Endothelial cell of umbilical vein (primary cell): Measurements from ENCODE around the gene CADPS. TPM values are rescaled to one million over a fixed set of nuclear protein-coding genes. Genes with fewer than 3 reads are reported as not detected.

Source experiments
- BruUV-seq: library from RNA; stranded (reverse); fragments of 400-500 nt; replicated peaks from 2 replicates; lab custom pipeline; 2021; lab: Mats Ljungman, UMichigan
- CTCF ChIA-PET: fragments of 300-600, 350-600 bp; sonication (Branson Sonifier 250); formaldehyde crosslinking; loops from one replicate; lab custom pipeline; 2021; ENCODE audit warnings: antibody characterized with exemption, inconsistent platforms; lab: Charles Lee
- POLR2A ChIA-PET: fragments of 300-600, 350-600 bp; sonication (Branson Sonifier 250); formaldehyde crosslinking; loops from one replicate; lab custom pipeline; 2021; ENCODE audit warnings: antibody characterized with exemption, inconsistent platforms; lab: Charles Lee
- DNase-seq: peaks from one replicate; pipeline ENCODE4 v3.0.0-alpha.2; 2011; ENCODE audit warnings: low read depth, low spot score
- FAIRE-seq: peaks from 2 replicates; lab custom pipeline; 2011; peaks lifted over from hg19 to GRCh38; lab: Jason Lieb, UNC
- H2AFZ ChIP-seq: 2 replicates; pipeline ENCODE4 v1.6.0; 2012; ENCODE audit warnings: low read depth, low read length, control low read depth, inconsistent platforms
- H3K27ac ChIP-seq: 2 replicates; pipeline ENCODE4 v1.5.1; 2011; ENCODE audit warnings: low read depth, mild to moderate bottlenecking, control low read depth, low read length, moderate library complexity; ENCODE audit not compliant: insufficient read depth
- H3K27me3 ChIP-seq, 2 experiments: 2 replicates each; pipeline versions ENCODE4 v1.6.0 to v1.6.1; 2011; ENCODE audit warnings: low read length in 2 of 2, mixed read lengths in 1 of 2; ENCODE audit not compliant: control insufficient read depth in 2 of 2, insufficient read depth in 2 of 2
- H3K36me3 ChIP-seq, 2 experiments: 2 replicates in 1 of 2; 3 replicates in 1 of 2; pipeline ENCODE4 v1.5.1; 2011; ENCODE audit warnings: low read length in 2 of 2, mild to moderate bottlenecking in 1 of 2, moderate library complexity in 1 of 2; ENCODE audit not compliant: control insufficient read depth in 2 of 2, insufficient read depth in 2 of 2; ENCODE audit errors: extremely low read depth in 1 of 2
- H3K4me1 ChIP-seq: 3 replicates; pipeline ENCODE4 v1.5.1; 2011; ENCODE audit warnings: mild to moderate bottlenecking, low read length; ENCODE audit not compliant: control insufficient read depth, insufficient read depth; ENCODE audit errors: extremely low read depth
- H3K4me2 ChIP-seq: 2 replicates; pipeline ENCODE4 v1.6.1; 2011; ENCODE audit warnings: low read length, control low read depth, mixed read lengths; ENCODE audit not compliant: insufficient read depth
- H3K4me3 ChIP-seq, 3 experiments: fragments of 200-600 bp in 1 of 3; sonication (generic), shearing (Covaris generic) in 1 of 3; replicated peaks in 1 of 3; 2 replicates each; pipeline ENCODE4 v1.5.1; 2011 to 2016; ENCODE audit warnings: control low read depth in 3 of 3, low read length in 3 of 3, mild to moderate bottlenecking in 2 of 3, inconsistent platforms in 1 of 3, low read depth in 1 of 3, moderate library complexity in 1 of 3; ENCODE audit not compliant: insufficient read depth in 1 of 3
- H3K79me2 ChIP-seq: 2 replicates; pipeline ENCODE4 v1.6.0; 2012; ENCODE audit warnings: low read length, inconsistent platforms; ENCODE audit not compliant: control insufficient read depth, insufficient read depth
- H3K9ac ChIP-seq: replicated peaks from 2 replicates; pipeline ENCODE3; 2011; ENCODE audit warnings: low read length, control low read depth; ENCODE audit not compliant: insufficient read depth; ENCODE audit errors: extremely low read depth
- H3K9me1 ChIP-seq: replicated peaks from 3 replicates; pipeline ENCODE4 v1.6.0; 2011; ENCODE audit warnings: mild to moderate bottlenecking, low read length; ENCODE audit not compliant: control insufficient read depth, insufficient read depth; ENCODE audit errors: extremely low read depth
- H3K9me3 ChIP-seq: replicated peaks from 2 replicates; pipeline ENCODE4 v1.5.1; 2012; ENCODE audit warnings: low read length, inconsistent platforms; ENCODE audit not compliant: control insufficient read depth, insufficient read depth
- H4K20me1 ChIP-seq: replicated peaks from 2 replicates; pipeline ENCODE3; 2011; ENCODE audit warnings: mild to moderate bottlenecking, low read length; ENCODE audit not compliant: control insufficient read depth, insufficient read depth; ENCODE audit errors: extremely low read depth
- CTCF ChIP-seq, 2 donors: IDR thresholded peaks; 1 replicate in 1 of 2; 2 replicates in 1 of 2; pipeline ENCODE4 v1.5.1; 2011; ENCODE audit warnings: low read length in 2 of 2, mild to moderate bottlenecking in 2 of 2, moderate library complexity in 2 of 2, control low read depth in 1 of 2, inconsistent platforms in 1 of 2, low read depth in 1 of 2; ENCODE audit not compliant: insufficient read depth in 1 of 2; ENCODE audit errors: extremely low read depth in 1 of 2
- EZH2 ChIP-seq: IDR thresholded peaks from 2 replicates; pipeline ENCODE4 v1.6.1; 2012; ENCODE audit warnings: borderline replicate concordance, low read depth, mild to moderate bottlenecking, moderate library complexity, low read length, inconsistent platforms; ENCODE audit not compliant: severe bottlenecking
- FOS ChIP-seq: IDR thresholded peaks from 2 replicates; pipeline ENCODE4 v1.6.1; 2011; ENCODE audit warnings: mild to moderate bottlenecking, low read length, moderate library complexity, borderline replicate concordance; ENCODE audit not compliant: insufficient read depth
- GATA2 ChIP-seq: IDR thresholded peaks from 2 replicates; pipeline ENCODE4 v1.7.0; 2011; ENCODE audit warnings: low read depth, mild to moderate bottlenecking, moderate library complexity, mixed read lengths, low read length; ENCODE audit not compliant: insufficient read length, insufficient read depth
- JUN ChIP-seq: IDR thresholded peaks from 2 replicates; pipeline ENCODE4 v1.6.1; 2011; ENCODE audit warnings: borderline replicate concordance, low read depth; ENCODE audit not compliant: insufficient read length, insufficient read depth
- dilution Hi-C: fragments of 300-500 bp; cut with MboI; formaldehyde crosslinking; loops from one replicate; pipeline ENCODE4 v1.15.0; 2019; ENCODE audit warnings: low sequenced_read_pairs; ENCODE audit not compliant: extremely low pct_ligation_motif_present
- intact Hi-C: fragments of 100-400 bp; cut with micrococcal nuclease; formaldehyde crosslinking; loops from one replicate; pipeline ENCODE4 v1.10.0; 2022
- polyA plus RNA-seq, 4 experiments: library from polyadenylated mRNA; depleted of rRNA in 3 of 4; stranded (reverse) in 3 of 4; unstranded in 1 of 4; fragments of >200 nt; gene quantifications; 2 replicates each; pipeline versions ENCODE4 v1.2.1 to v1.2.3, GENCODE V29; 2011 to 2012; ENCODE audit warnings: missing spikeins in 1 of 4
- total RNA-seq: library from RNA; stranded (reverse); gene quantifications from 2 replicates; pipeline ENCODE4 v1.2.3, GENCODE V29; 2021

CADPS gene
- total and polyA plus RNA-seq, 2 donors (not counting 3 experiments of a cell fraction or from before 2014, with no cell fraction given): not detected

- H3K9me1 ChIP-seq: no peaks in the 10 kb centered on the region
- BruUV-seq: no TSS peak
- H3K79me2 ChIP-seq: no peaks in the 10 kb centered on the region
- H2AFZ ChIP-seq: no peak overlapping the region
- no peaks in the 10 kb centered on the region for H3K9me3 ChIP-seq
- ChIA-PET POLR2A (no interaction called here), CTCF (no interaction called here)
- H3K4me3 ChIP-seq: no peak overlapping the region
- FAIRE-seq (no peak), DNase-seq (no peak)
- H3K9ac ChIP-seq: no peak overlapping the region
- no peaks in the 10 kb centered on the region for H4K20me1 ChIP-seq
- no peak overlapping the region for H3K27ac ChIP-seq
- no peaks in the 10 kb centered on the region for H3K4me1 ChIP-seq
- no peaks in the 10 kb centered on the region for H3K36me3 ChIP-seq
- intact Hi-C loops (no loop called here), dilution Hi-C loops (no loop called here)
- no peak overlapping the region for H3K4me2 ChIP-seq
- H3K27me3 ChIP-seq: peaks cover 88 to 98% of the 10 kb centered on the region in 2 experiments
- TF ChIP-seq EZH2 (peak; percentile 88), JUN (no peak), GATA2 (no peak), CTCF (IDR thresholded peaks at IDR 0.05; ENCODE audit: extremely low read depth in 1 of 2, insufficient read depth in 1 of 2, low read depth in 1 of 2, low read length in 2 of 2) (no peak), FOS (no peak)
These were observed 498.0 kb downstream of the CADPS start for GRCh38 chr3:62376906-62377877.
